Measurements from ENCODE around the gene NKX2-3. TPM values are rescaled to one million over a fixed set of nuclear protein-coding genes. Genes with fewer than 3 reads are reported as not detected.
A peak's percentile ranks its signal among the peaks of the same experiment; 100 is the strongest.

The NKX2-3 gene
- polyA plus RNA-seq, 3 donors: not detected

- no peak for TF ChIP-seq CTCF (IDR thresholded peaks at IDR 0.05)
- peaks cover 4 to 48% (median 38%) of the 10 kb centered on the region in 7 donors for H3K9me3 Mint-ChIP-seq
- WGBS (ENCODE audit: insufficient coverage): 1% methylated on average over 11 of the region's 38 CpGs
- Histone ChIP-seq H2AFZ (ENCODE audit: insufficient read depth, low read depth, low read length, poor library complexity, severe bottlenecking) (no peak overlapping the region), H3K9ac (ENCODE audit: insufficient read depth, low read length, poor library complexity, severe bottlenecking) (no peak overlapping the region), H4K20me1 (ENCODE audit: insufficient read depth, low read length) (no peaks in the 10 kb centered on the region), H3K27me3 (ENCODE audit: control insufficient read depth in 2 of 2, insufficient read depth in 2 of 2, low read length in 2 of 2) (peaks cover 82 to 96% of the 10 kb centered on the region in 2 donors), H3K4me2 (replicated peaks; ENCODE audit: extremely low read depth, low read length, poor library complexity, severe bottlenecking) (peak overlapping the region; percentile 77), H3K36me3 (replicated peaks in 1 of 2; ENCODE audit: control insufficient read depth in 1 of 2, insufficient read depth in 2 of 2, low read length in 2 of 2) (no peaks in the 10 kb centered on the region), H3K79me2 (ENCODE audit: insufficient read depth, low read length) (no peaks in the 10 kb centered on the region), H3K4me3 (replicated peaks in 1 of 3; ENCODE audit: low read depth in 2 of 3, low read length in 3 of 3) (peak overlapping the region in 1 of 3 experiments; percentile 73), H3K9me3 (replicated peaks in 1 of 2; ENCODE audit: control insufficient read depth in 1 of 2, insufficient read depth in 1 of 2, low read length in 2 of 2) (peaks cover 8 to 61% of the 10 kb centered on the region in 2 donors), H3K27ac (ENCODE audit: low read depth in 1 of 2, low read length in 2 of 2) (no peak overlapping the region), H3K4me1 (ENCODE audit: control insufficient read depth in 1 of 2, insufficient read depth in 2 of 2, low read length in 2 of 2) (peaks cover 51 to 82% of the 10 kb centered on the region in 2 donors)
- H3K27ac Mint-ChIP-seq: peak overlapping the region in 1 of 7 donors; percentile 8
- intact Hi-C loops (cut with micrococcal nuclease): no loop called here
- DNase-seq: no peak
- peaks cover 96 to 100% (median 96%) of the 10 kb centered on the region in 3 donors for H3K27me3 Mint-ChIP-seq (ENCODE audit: low read depth in 3 of 3)
- peaks cover 82% of the 10 kb centered on the region for H3K4me1 Mint-ChIP-seq
- H3K4me3 Mint-ChIP-seq: peak overlapping the region; percentile 77 to 95
- peaks cover 12 to 23% of the 10 kb centered on the region in 2 donors for H3K36me3 Mint-ChIP-seq
Observed at GRCh38 chr10:99533496-99534449, 1.0 kb downstream of the NKX2-3 start.

- Histone ChIP-seq H3K4me2 (replicated peaks; ENCODE audit: extremely low read depth, low read length, poor library complexity, severe bottlenecking) (peak overlapping the region; percentile 91), H3K27me3 (ENCODE audit: control insufficient read depth in 2 of 2, insufficient read depth in 2 of 2, low read length in 2 of 2) (peaks cover 82 to 96% of the 10 kb centered on the region in 2 donors), H3K9ac (ENCODE audit: insufficient read depth, low read length, poor library complexity, severe bottlenecking) (no peak overlapping the region), H3K9me3 (replicated peaks in 1 of 2; ENCODE audit: control insufficient read depth in 1 of 2, insufficient read depth in 1 of 2, low read length in 2 of 2) (peaks cover 8 to 67% of the 10 kb centered on the region in 2 donors), H3K4me1 (ENCODE audit: control insufficient read depth in 1 of 2, insufficient read depth in 2 of 2, low read length in 2 of 2) (peaks cover 51 to 80% of the 10 kb centered on the region in 2 donors), H4K20me1 (ENCODE audit: insufficient read depth, low read length) (no peaks in the 10 kb centered on the region), H3K4me3 (replicated peaks in 1 of 3; ENCODE audit: low read depth in 2 of 3, low read length in 3 of 3) (peak overlapping the region in 1 of 3 experiments; percentile 77), H3K36me3 (replicated peaks in 1 of 2; ENCODE audit: control insufficient read depth in 1 of 2, insufficient read depth in 2 of 2, low read length in 2 of 2) (no peaks in the 10 kb centered on the region), H3K27ac (ENCODE audit: low read depth in 1 of 2, low read length in 2 of 2) (no peak overlapping the region), H3K79me2 (ENCODE audit: insufficient read depth, low read length) (no peaks in the 10 kb centered on the region), H2AFZ (ENCODE audit: insufficient read depth, low read depth, low read length, poor library complexity, severe bottlenecking) (peak overlapping the region; percentile 59)
- Mint-ChIP-seq H3K9me3 (peaks cover 4 to 42% (median 40%) of the 10 kb centered on the region in 7 donors), H3K4me3 (peak overlapping the region; percentile 53 to 95), H3K36me3 (peaks cover 10 to 21% of the 10 kb centered on the region in 2 donors), H3K4me1 (peaks cover 75% of the 10 kb centered on the region), H3K27me3 (ENCODE audit: low read depth in 3 of 3) (peaks cover 96 to 100% (median 96%) of the 10 kb centered on the region in 3 donors), H3K27ac (peak overlapping the region in 1 of 7 donors; percentile 58)
- TF ChIP-seq CTCF (IDR thresholded peaks at IDR 0.05): no peak
- WGBS (ENCODE audit: insufficient coverage): 6% methylated on average over 18 of the region's 26 CpGs
- intact Hi-C loops (cut with micrococcal nuclease): no loop called here
- DNase-seq: no peak
Observed at GRCh38 chr10:99534450-99534938, 1.8 kb downstream of the NKX2-3 start.
